Calu3 (cell line): Measurements from ENCODE around the gene ANKRD60. TPM values are rescaled to one million over a fixed set of nuclear protein-coding genes. Genes with fewer than 3 reads are reported as not detected.

Experiments
- BruUV-seq: library from RNA; stranded (reverse); fragments of 400-500 nt; replicated peaks from 2 replicates; lab custom pipeline; 2021; lab: Mats Ljungman, UMichigan
- CTCF ChIA-PET: fragments of 300-600 bp; sonication (Branson Sonifier 250); formaldehyde crosslinking; loops from one replicate; lab custom pipeline; 2022; ENCODE audit warnings: antibody characterized with exemption; lab: Charles Lee
- DNase-seq: peaks from one replicate; pipeline ENCODE4 v3.0.0; 2022
- H3K27ac Mint-ChIP-seq: one replicate; pipeline ENCODE4 v1.8.0; 2022; ENCODE audit warnings: mixed read lengths; ENCODE audit not compliant: unreplicated experiment
- H3K27me3 Mint-ChIP-seq: one replicate; pipeline ENCODE4 v1.8.0; 2022; ENCODE audit warnings: mixed read lengths; ENCODE audit not compliant: unreplicated experiment
- H3K36me3 Mint-ChIP-seq: one replicate; pipeline ENCODE4 v1.8.0; 2022; ENCODE audit warnings: mild to moderate bottlenecking, moderate library complexity, mixed read lengths; ENCODE audit not compliant: insufficient read depth, unreplicated experiment
- H3K4me1 Mint-ChIP-seq: one replicate; pipeline ENCODE4 v1.8.0; 2022; ENCODE audit warnings: mild to moderate bottlenecking, low read depth, mixed read lengths; ENCODE audit not compliant: unreplicated experiment
- H3K4me3 Mint-ChIP-seq: one replicate; pipeline ENCODE4 v1.8.0; 2022; ENCODE audit warnings: mild to moderate bottlenecking, low read depth, moderate library complexity, mixed read lengths; ENCODE audit not compliant: unreplicated experiment
- H3K9me3 Mint-ChIP-seq: one replicate; pipeline ENCODE4 v1.8.0; 2022; ENCODE audit warnings: low read depth, mixed read lengths; ENCODE audit not compliant: unreplicated experiment
- CTCF ChIP-seq: fragments of 200-600 bp; IDR thresholded peaks from one replicate; pipeline ENCODE4 v1.8.0; 2022; ENCODE audit warnings: antibody characterized with exemption; ENCODE audit not compliant: unreplicated experiment
- intact Hi-C: fragments of 100-400 bp; cut with micrococcal nuclease; formaldehyde crosslinking; loops from one replicate; pipeline ENCODE4 v1.10.0; 2022; ENCODE audit not compliant: unreplicated experiment
- total RNA-seq: library from RNA; stranded (reverse); gene quantifications from 2 replicates; pipeline ENCODE4 v1.2.3, GENCODE V29; 2022

The ANKRD60 gene
- total RNA-seq, 1 experiment from 2014 or later = not detected

GRCh38 chr20:58271606-58272351 is 43.3 kb upstream of the ANKRD60 start:
- H3K4me1 Mint-ChIP-seq = no peaks in the 10 kb centered on the region
- H3K27ac Mint-ChIP-seq = no peak overlapping the region
- no peak for DNase-seq
- no peak overlapping the region for H3K4me3 Mint-ChIP-seq
- peaks cover 14% of the 10 kb centered on the region for H3K36me3 Mint-ChIP-seq
- CTCF ChIA-PET = interaction anchor here (0.6 to 1.5 kb wide), 2 partner anchors 11 to 787 kb away, joined by 3 to 4 read pairs; no protein-coding TSS in a partner anchor
- H3K27me3 Mint-ChIP-seq = no peaks in the 10 kb centered on the region
- intact Hi-C loops = no loop called here
- peaks cover 2% of the 10 kb centered on the region for H3K9me3 Mint-ChIP-seq
- BruUV-seq = no TSS peak
- TF ChIP-seq CTCF = no peak

- no peak for DNase-seq
- CTCF ChIA-PET = no interaction called here
- no TSS peak for BruUV-seq
- TF ChIP-seq CTCF = no peak
- Mint-ChIP-seq H3K4me3 (no peak overlapping the region), H3K36me3 (peaks cover 14% of the 10 kb centered on the region), H3K27ac (peak overlapping the region; percentile 13), H3K4me1 (no peaks in the 10 kb centered on the region), H3K27me3 (no peaks in the 10 kb centered on the region), H3K9me3 (peaks cover 2% of the 10 kb centered on the region)
- intact Hi-C loops = no loop called here
Measured at GRCh38 chr20:58268936-58269619, 40.6 kb upstream of the ANKRD60 start.

- DNase-seq = no peak
- Mint-ChIP-seq H3K9me3 (no peaks in the 10 kb centered on the region), H3K36me3 (peaks cover 14% of the 10 kb centered on the region), H3K4me3 (no peak overlapping the region), H3K4me1 (no peaks in the 10 kb centered on the region), H3K27ac (no peak overlapping the region), H3K27me3 (no peaks in the 10 kb centered on the region)
- CTCF ChIA-PET = no interaction called here
- no peak for TF ChIP-seq CTCF
- BruUV-seq = no TSS peak
- intact Hi-C loops = no loop called here
Measured at GRCh38 chr20:58268421-58268821, 40.0 kb upstream of the ANKRD60 start.

GRCh38 chr20:58267389-58268215 is 39.1 kb upstream of the ANKRD60 start:
- H3K27ac Mint-ChIP-seq = no peak overlapping the region
- no peak overlapping the region for H3K4me3 Mint-ChIP-seq
- no peaks in the 10 kb centered on the region for H3K27me3 Mint-ChIP-seq
- H3K9me3 Mint-ChIP-seq = no peaks in the 10 kb centered on the region
- H3K36me3 Mint-ChIP-seq = peaks cover 14% of the 10 kb centered on the region
- intact Hi-C loops = no loop called here
- no peaks in the 10 kb centered on the region for H3K4me1 Mint-ChIP-seq
- no peak for DNase-seq
- no TSS peak for BruUV-seq
- TF ChIP-seq CTCF = no peak
- CTCF ChIA-PET = interaction anchor here (0.7 kb wide), 2 partner anchors 109 to 122 kb away, joined by 3 read pairs; no protein-coding TSS in a partner anchor
